ENCODE data around the gene EMP3.

The EMP3 gene

DNA sequence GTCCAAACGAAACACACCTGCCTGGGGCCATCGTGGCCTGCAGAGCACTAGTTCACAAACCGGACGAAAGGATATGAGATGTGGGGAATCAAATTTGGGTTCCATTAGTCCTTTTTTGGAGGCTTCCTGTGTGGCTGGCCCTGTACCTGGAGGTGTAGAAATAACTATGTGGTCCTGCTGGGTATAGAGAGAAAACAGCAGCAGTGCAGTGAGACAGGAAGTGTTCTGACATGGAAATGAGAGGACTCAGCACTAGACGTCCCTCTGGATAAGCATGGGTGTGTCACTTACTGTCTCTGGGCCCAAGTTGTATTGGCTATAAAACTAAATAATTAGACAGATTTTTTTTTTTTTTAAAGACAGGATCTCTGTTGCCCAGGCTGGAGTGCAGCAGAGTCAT lies 53.7 kb downstream of the EMP3 start:
- no peak for DNase-seq (ENCODE audit: low read depth)

All from stimulated activated CD4-positive, alpha-beta T cell treated with anti-CD3 and anti-CD28 coated beads, Interleukin-2, amount 100 ng/mL, for 4 hours (primary cell).